ENCODE data around the gene KDM1B. TPM values are rescaled to one million over a fixed set of nuclear protein-coding genes. Genes with fewer than 3 reads are reported as not detected.

KDM1B gene
- total and polyA plus RNA-seq, 2 of the 8 experiments (the other 6 are each of a cell fraction or from before 2014, with no cell fraction given) = 3.7 to 7.5 TPM

DNA sequence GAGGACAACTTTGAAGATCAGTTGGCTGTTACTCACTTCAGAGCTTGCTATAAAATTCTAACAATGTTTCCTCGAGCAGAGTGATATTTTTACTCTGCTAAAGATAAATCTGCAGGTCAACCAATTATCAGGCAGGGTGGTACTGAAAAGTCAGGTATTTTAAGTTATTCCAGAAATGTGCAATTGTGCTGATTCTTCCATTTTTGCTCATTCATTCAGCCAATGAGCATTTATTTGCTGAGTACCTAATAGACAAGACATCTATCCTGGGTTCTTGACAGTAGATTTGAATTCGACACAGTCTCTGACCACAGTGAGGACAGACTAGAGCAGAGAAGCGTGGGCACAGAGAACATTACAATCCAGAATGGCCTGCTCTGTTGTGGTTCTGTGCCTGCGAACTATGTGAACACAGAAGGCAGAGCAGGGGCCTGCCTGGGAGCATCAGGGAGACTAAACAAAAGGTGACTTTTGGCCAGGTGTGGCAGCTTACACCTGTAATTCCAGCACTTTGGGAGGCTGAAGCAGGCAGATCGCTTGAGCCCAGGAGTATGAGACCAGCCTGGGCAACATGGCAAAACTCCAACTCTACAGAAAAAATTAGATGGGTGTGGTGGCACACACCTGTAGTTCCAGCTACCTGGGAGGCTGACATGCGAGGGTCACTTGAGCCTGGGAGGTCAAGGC, 15.1 kb upstream of the KDM1B start:
- 89% methylated on average over 6 of the region's 6 CpGs; no CpG with 5 or more reads in 1 of the 2 experiments for WGBS, 2 experiments (ENCODE audit: extremely low coverage in 1 of 2, insufficient coverage in 1 of 2, insufficient read length in 1 of 2, insufficient replicate concordance in 2 of 2, low coverage in 1 of 2, low lambda C conversion rate in 2 of 2, missing lambda C conversion rate in 1 of 2)
- DNase-seq (ENCODE audit: low read depth in 1 of 2, low spot score in 2 of 2) (no peak), FAIRE-seq (no peak)
- H2BK5ac ChIP-seq (ENCODE audit: low read depth, low read length) = no peak overlapping the region
- TF ChIP-seq TCF12 (IDR thresholded peaks at IDR 0.05; ENCODE audit: low read depth, low read length) (no peak), GABPA (IDR thresholded peaks at IDR 0.05; ENCODE audit: borderline replicate concordance, insufficient read depth, low read length) (no peak), NRF1 (IDR thresholded peaks at IDR 0.05; ENCODE audit: low read depth, low read length) (no peak)
- no peaks in the 10 kb centered on the region for H3K27me3 ChIP-seq (replicated peaks in 1 of 4; ENCODE audit: control insufficient read depth in 3 of 4, extremely low read depth in 1 of 4, insufficient read depth in 3 of 4, low read length in 3 of 4)
- H3K18ac ChIP-seq (ENCODE audit: extremely low read depth, low read length) = no peak overlapping the region
- H2AFZ ChIP-seq (ENCODE audit: low read length) = no peak overlapping the region
- no peak overlapping the region for H3K56ac ChIP-seq (replicated peaks; ENCODE audit: insufficient read length, low read depth, low read length)
- H4K5ac ChIP-seq (ENCODE audit: insufficient read length, low read depth, low read length) = no peak overlapping the region
- H3K23me2 ChIP-seq (ENCODE audit: low read depth, low read length) = no peaks in the 10 kb centered on the region
- H3K9ac ChIP-seq (replicated peaks in 1 of 4; ENCODE audit: extremely low read depth in 1 of 4, low read depth in 3 of 4, low read length in 3 of 4) = no peak overlapping the region
- no peaks in the 10 kb centered on the region for H3K79me1 ChIP-seq (ENCODE audit: low read depth, low read length)
- no peak overlapping the region for H4K8ac ChIP-seq (ENCODE audit: extremely low read depth, insufficient read depth, low read length)
- no peaks in the 10 kb centered on the region for H3K79me2 ChIP-seq (ENCODE audit: control insufficient read depth in 1 of 2, insufficient read depth in 2 of 2, low read length in 2 of 2)
- no peak overlapping the region for H3K14ac ChIP-seq (ENCODE audit: insufficient read length)
- no peak overlapping the region for H2BK20ac ChIP-seq (ENCODE audit: low read length)
- POLR2A ChIA-PET (ENCODE audit: partially characterized antibody) = no interaction called here
- H2BK12ac ChIP-seq (ENCODE audit: low read depth, low read length) = no peak overlapping the region
- no peak overlapping the region for H3K27ac ChIP-seq (ENCODE audit: low read depth, low read length)
- peaks cover 4 to 15% (median 7%) of the 10 kb centered on the region in 4 experiments for H3K36me3 ChIP-seq (ENCODE audit: control insufficient read depth in 2 of 4, insufficient read depth in 4 of 4, low read length in 3 of 4)
- no peak overlapping the region for H3K4ac ChIP-seq (replicated peaks; ENCODE audit: insufficient read length, low read depth, low read length)
- no peak overlapping the region for H2AK5ac ChIP-seq (ENCODE audit: low read depth, low read length)
- no peaks in the 10 kb centered on the region for H4K20me1 ChIP-seq (replicated peaks in 1 of 2; ENCODE audit: control insufficient read depth in 1 of 2, insufficient read depth in 2 of 2, low read length in 2 of 2)
- H3K9me3 ChIP-seq (ENCODE audit: insufficient read depth in 2 of 2, low read depth in 1 of 2, low read length in 1 of 2) = no peaks in the 10 kb centered on the region
- no peaks in the 10 kb centered on the region for H3K4me1 ChIP-seq (replicated peaks in 1 of 4; ENCODE audit: control insufficient read depth in 3 of 4, insufficient read depth in 4 of 4, low read length in 3 of 4)
- no peak overlapping the region for H3K4me3 ChIP-seq (ENCODE audit: extremely low read depth in 1 of 4, insufficient read depth in 2 of 4, low read depth in 3 of 4, low read length in 4 of 4)
- no peak overlapping the region for H3K23ac ChIP-seq (ENCODE audit: insufficient read length)
- H2BK120ac ChIP-seq (replicated peaks; ENCODE audit: low read depth, low read length) = no peak overlapping the region
- H2BK15ac ChIP-seq (ENCODE audit: low read length) = no peak overlapping the region
- CTCF ChIA-PET (ENCODE audit: partially characterized antibody) = interaction anchor here (0.7 to 1.9 kb wide), 4 partner anchors 11 to 117 kb away, joined by 3 to 5 read pairs (median 4); no protein-coding TSS in a partner anchor
- no peak overlapping the region for H3K4me2 ChIP-seq (ENCODE audit: insufficient read depth in 1 of 2, low read depth in 2 of 2, low read length in 2 of 2)
- H4K91ac ChIP-seq (replicated peaks; ENCODE audit: insufficient read length, low read length) = no peak overlapping the region
